H1 (cell line): ENCODE data around the gene MCM3AP. TPM values are rescaled to one million over a fixed set of nuclear protein-coding genes. Genes with fewer than 3 reads are reported as not detected.

ENCODE experiments used
- CTCF ChIA-PET: fragments of 300-600 bp; sonication (Branson Sonifier 250); formaldehyde crosslinking; loops from one replicate; lab custom pipeline; 2021; ENCODE audit not compliant: partially characterized antibody; lab: Charles Lee
- POLR2A ChIA-PET: fragments of 300-600 bp; sonication (Branson Sonifier 250); formaldehyde crosslinking; loops from one replicate; lab custom pipeline; 2021; ENCODE audit warnings: inconsistent platforms; ENCODE audit not compliant: partially characterized antibody; lab: Charles Lee
- DNase-seq, 2 experiments: peaks; one replicate each; pipeline versions ENCODE4 v3.0.0 to v3.0.0-alpha.2; 2010 to 2022; ENCODE audit warnings: low spot score in 2 of 2, low read depth in 1 of 2, mixed read lengths in 1 of 2
- FAIRE-seq: peaks from 2 replicates; lab custom pipeline; 2011; peaks lifted over from hg19 to GRCh38; lab: Jason Lieb, UNC
- H2AFZ ChIP-seq: 2 replicates; pipeline ENCODE4 v1.8.1; 2012; ENCODE audit warnings: low read length, inconsistent platforms
- H2AK5ac ChIP-seq: 2 replicates; pipeline ENCODE4 v1.6.1; 2013; ENCODE audit warnings: low read depth, low read length
- H2BK120ac ChIP-seq: replicated peaks from 2 replicates; pipeline ENCODE3; 2013; ENCODE audit warnings: low read depth, low read length, inconsistent platforms
- H2BK12ac ChIP-seq: 2 replicates; pipeline ENCODE4 v1.6.1; 2013; ENCODE audit warnings: low read depth, low read length
- H2BK15ac ChIP-seq: 2 replicates; pipeline ENCODE4 v1.6.1; 2013; ENCODE audit warnings: low read length
- H2BK20ac ChIP-seq: 2 replicates; pipeline ENCODE4 v1.6.1; 2013; ENCODE audit warnings: low read length
- H2BK5ac ChIP-seq: 2 replicates; pipeline ENCODE4 v1.6.1; 2013; ENCODE audit warnings: low read depth, low read length
- H3K14ac ChIP-seq: 2 replicates; pipeline ENCODE4 v1.6.1; 2013; ENCODE audit warnings: inconsistent platforms; ENCODE audit not compliant: insufficient read length
- H3K18ac ChIP-seq: 2 replicates; pipeline ENCODE4 v1.6.1; 2013; ENCODE audit warnings: low read length; ENCODE audit errors: extremely low read depth
- H3K23ac ChIP-seq: 2 replicates; pipeline ENCODE4 v1.6.1; 2013; ENCODE audit warnings: inconsistent platforms; ENCODE audit not compliant: insufficient read length
- H3K23me2 ChIP-seq: 2 replicates; pipeline ENCODE4 v1.6.1; 2013; ENCODE audit warnings: low read depth, low read length
- H3K27ac ChIP-seq: 2 replicates; pipeline ENCODE4 v1.6.1; 2011; ENCODE audit warnings: low read depth, low read length, inconsistent platforms
- H3K27me3 ChIP-seq, 4 experiments: replicated peaks in 1 of 4; 1 replicate in 1 of 4; 2 replicates in 3 of 4; pipeline versions ENCODE4 v1.6.1 to v1.8.1; 2011 to 2013; ENCODE audit warnings: low read length in 3 of 4, mild to moderate bottlenecking in 3 of 4, inconsistent platforms in 2 of 4, mixed read lengths in 2 of 4, moderate library complexity in 1 of 4; ENCODE audit not compliant: control insufficient read depth in 3 of 4, insufficient read depth in 3 of 4; ENCODE audit errors: extremely low read depth in 1 of 4
- H3K36me3 ChIP-seq, 4 experiments: 2 replicates each; pipeline versions ENCODE4 v1.6.1 to v1.8.1; 2011 to 2013; ENCODE audit warnings: mild to moderate bottlenecking in 4 of 4, low read length in 3 of 4, moderate library complexity in 2 of 4, control low read depth in 1 of 4, inconsistent platforms in 1 of 4; ENCODE audit not compliant: insufficient read depth in 4 of 4, control insufficient read depth in 2 of 4
- H3K4ac ChIP-seq: replicated peaks from 2 replicates; pipeline ENCODE3; 2013; ENCODE audit warnings: low read length, low read depth, mixed read lengths, inconsistent platforms; ENCODE audit not compliant: insufficient read length
- H3K4me1 ChIP-seq, 4 experiments: replicated peaks in 1 of 4; 1 replicate in 1 of 4; 2 replicates in 3 of 4; pipeline versions ENCODE4 v1.6.1 to v1.8.1; 2011 to 2013; ENCODE audit warnings: low read length in 3 of 4, inconsistent platforms in 2 of 4, mixed read lengths in 1 of 4; ENCODE audit not compliant: insufficient read depth in 4 of 4, control insufficient read depth in 3 of 4
- H3K4me2 ChIP-seq, 2 experiments: 2 replicates each; pipeline versions ENCODE4 v1.6.1 to v1.8.1; 2011 to 2013; ENCODE audit warnings: low read depth in 2 of 2, low read length in 2 of 2, control low read depth in 1 of 2, inconsistent platforms in 1 of 2, mild to moderate bottlenecking in 1 of 2; ENCODE audit not compliant: insufficient read depth in 1 of 2
- H3K4me3 ChIP-seq, 4 experiments: fragments of 200-600, 300-600 bp in 1 of 4; sonication (generic), shearing (Covaris generic), sonication (Bioruptor Twin) in 1 of 4; 2 replicates each; pipeline versions ENCODE4 v1.5.1 to v1.8.1; 2011 to 2016; ENCODE audit warnings: low read length in 4 of 4, low read depth in 3 of 4, control low read depth in 2 of 4, inconsistent platforms in 2 of 4, mild to moderate bottlenecking in 2 of 4, mixed read lengths in 1 of 4, moderate library complexity in 1 of 4; ENCODE audit not compliant: insufficient read depth in 2 of 4; ENCODE audit errors: extremely low read depth in 1 of 4
- H3K56ac ChIP-seq: replicated peaks from 2 replicates; pipeline ENCODE3; 2013; ENCODE audit warnings: low read depth, mild to moderate bottlenecking, mixed read lengths, low read length, inconsistent platforms; ENCODE audit not compliant: insufficient read length
- H3K79me1 ChIP-seq: 2 replicates; pipeline ENCODE4 v1.6.1; 2013; ENCODE audit warnings: low read depth, low read length, control low read depth
- H3K79me2 ChIP-seq, 2 experiments: 2 replicates each; pipeline versions ENCODE4 v1.6.1 to v1.8.1; 2012 to 2013; ENCODE audit warnings: low read length in 2 of 2, mild to moderate bottlenecking in 2 of 2, inconsistent platforms in 1 of 2; ENCODE audit not compliant: insufficient read depth in 2 of 2, control insufficient read depth in 1 of 2
- H3K9ac ChIP-seq, 4 experiments: replicated peaks in 1 of 4; 1 replicate in 1 of 4; 2 replicates in 3 of 4; pipeline versions ENCODE4 v1.6.1 to v1.8.1; 2011 to 2013; ENCODE audit warnings: low read depth in 3 of 4, low read length in 3 of 4, control low read depth in 2 of 4, mild to moderate bottlenecking in 2 of 4, moderate library complexity in 2 of 4, inconsistent platforms in 1 of 4; ENCODE audit errors: extremely low read depth in 1 of 4
- H3K9me3 ChIP-seq, 2 experiments: 2 replicates each; pipeline versions ENCODE4 v1.6.1 to v1.8.1; 2012 to 2013; ENCODE audit warnings: mild to moderate bottlenecking in 2 of 2, moderate library complexity in 2 of 2, control low read depth in 1 of 2, inconsistent platforms in 1 of 2, low read depth in 1 of 2, low read length in 1 of 2, mixed read lengths in 1 of 2; ENCODE audit not compliant: insufficient read depth in 2 of 2
- H4K20me1 ChIP-seq, 2 experiments: replicated peaks in 1 of 2; 2 replicates each; pipeline versions ENCODE3 to v1.8.1; 2011 to 2013; ENCODE audit warnings: inconsistent platforms in 2 of 2, low read length in 2 of 2, mild to moderate bottlenecking in 1 of 2; ENCODE audit not compliant: insufficient read depth in 2 of 2, control insufficient read depth in 1 of 2
- H4K5ac ChIP-seq: 2 replicates; pipeline ENCODE4 v1.6.1; 2013; ENCODE audit warnings: low read length, low read depth, mixed read lengths, inconsistent platforms; ENCODE audit not compliant: insufficient read length
- H4K8ac ChIP-seq: 2 replicates; pipeline ENCODE4 v1.8.0; 2013; ENCODE audit warnings: mild to moderate bottlenecking, moderate library complexity, low read length, inconsistent platforms; ENCODE audit not compliant: insufficient read depth; ENCODE audit errors: extremely low read depth
- H4K91ac ChIP-seq: replicated peaks from 2 replicates; pipeline ENCODE3; 2013; ENCODE audit warnings: low read length, mixed read lengths, inconsistent platforms; ENCODE audit not compliant: insufficient read length
- CHD1 ChIP-seq: IDR thresholded peaks from 2 replicates; pipeline ENCODE4 v1.6.1; 2012; ENCODE audit warnings: low read depth, low read length, improper control_type of control experiment
- CREB1 ChIP-seq: IDR thresholded peaks from 2 replicates; pipeline ENCODE4 v1.6.1; 2012; ENCODE audit warnings: inconsistent platforms
- CTBP2 ChIP-seq: IDR thresholded peaks from 2 replicates; pipeline ENCODE4 v1.7.0; 2011; ENCODE audit warnings: borderline replicate concordance, mild to moderate bottlenecking, moderate library complexity, mixed read lengths, low read length; ENCODE audit not compliant: insufficient read depth, insufficient read length
- E2F6 ChIP-seq: IDR thresholded peaks from 2 replicates; pipeline ENCODE4 v1.6.1; 2012; ENCODE audit warnings: inconsistent platforms
- FOSL1 ChIP-seq: IDR thresholded peaks from 2 replicates; pipeline ENCODE4 v1.6.1; 2011; ENCODE audit warnings: mild to moderate bottlenecking, low read depth, low read length, moderate library complexity; ENCODE audit not compliant: insufficient read depth
- JUND ChIP-seq: IDR thresholded peaks from 2 replicates; pipeline ENCODE4 v1.6.1; 2011; ENCODE audit warnings: mild to moderate bottlenecking, improper control_type of control experiment, low read length
- KDM1A ChIP-seq: fragments of 200-600, 300-600 bp; sonication (generic); IDR thresholded peaks from 2 replicates; pipeline ENCODE4 v1.7.1; 2016; ENCODE audit warnings: mild to moderate bottlenecking, low read length, borderline replicate concordance
- MAFK ChIP-seq: IDR thresholded peaks from 2 replicates; pipeline ENCODE4 v1.6.1; 2012; ENCODE audit warnings: low read depth, mild to moderate bottlenecking, improper control_type of control experiment, low read length
- RNF2 ChIP-seq: fragments of 200-900, 300-1000 bp; sonication (generic); IDR thresholded peaks from 2 replicates; pipeline ENCODE4 v1.7.1; 2016; ENCODE audit warnings: borderline replicate concordance, low read depth, mild to moderate bottlenecking, antibody characterized with exemption, low read length; ENCODE audit not compliant: poor library complexity, severe bottlenecking; ENCODE audit errors: missing control alignments
- RXRA ChIP-seq: IDR thresholded peaks from 2 replicates; pipeline ENCODE4 v1.6.1; 2011; ENCODE audit warnings: low read depth, mild to moderate bottlenecking, low read length, moderate library complexity; ENCODE audit not compliant: insufficient read depth
- SIRT6 ChIP-seq: IDR thresholded peaks from one replicate; pipeline ENCODE4 v1.7.1; 2012; ENCODE audit warnings: low read length, inconsistent platforms
- SRF ChIP-seq: IDR thresholded peaks from 2 replicates; pipeline ENCODE4 v1.6.1; 2011; ENCODE audit warnings: mild to moderate bottlenecking, low read depth, low read length, moderate library complexity
- USF2 ChIP-seq: IDR thresholded peaks from 2 replicates; pipeline ENCODE4 v1.6.1; 2011; ENCODE audit warnings: low read length, improper control_type of control experiment
- WGBS, 2 experiments: shearing (Covaris generic) in 1 of 2; methylation state at CpG; one replicate each; pipeline versions ENCODE4 v1.1.6 to v1.1.7; 2013 to 2015; ENCODE audit warnings: low lambda C conversion rate in 2 of 2, mixed read lengths in 2 of 2, inconsistent platforms in 1 of 2, low coverage in 1 of 2, missing lambda C conversion rate in 1 of 2; ENCODE audit not compliant: insufficient replicate concordance in 2 of 2, insufficient coverage in 1 of 2, insufficient read length in 1 of 2; ENCODE audit errors: extremely low coverage in 1 of 2, missing lambda C conversion rate in 1 of 2; 5-methylcytosine and 5-hydroxymethylcytosine counted together
- polyA plus RNA-seq, 7 experiments: library from polyadenylated mRNA; depleted of rRNA in 3 of 7; stranded (reverse) in 5 of 7; unstranded in 2 of 7; fragments of >200 nt in 5 of 7; fragments of 200-250 nt in 2 of 7; gene quantifications; 1 replicate in 5 of 7; 2 replicates in 1 of 7; 4 replicates in 1 of 7; pipeline versions ENCODE4 v1.2.1 to v1.2.3, GENCODE V29; 2011 to 2013; ENCODE audit warnings: missing spikeins in 2 of 7, mixed read lengths in 2 of 7
- total RNA-seq: library from RNA; stranded (reverse); fragmentation: NEBNext Ultra II Directional; extraction: Animal tissue kit (Norgen Biotek cat#: 25700); gene quantifications from 2 replicates; pipeline ENCODE4 v1.2.1, GENCODE V29; 2021

Gene MCM3AP
- total and polyA plus RNA-seq, 2 of the 8 experiments (the other 6 are each of a cell fraction or from before 2014, with no cell fraction given) = 37.2 to 119 TPM

- Histone ChIP-seq H3K27me3 (no peaks in the 10 kb centered on the region), H4K20me1 (peaks cover 2 to 13% of the 10 kb centered on the region in 2 experiments), H2BK120ac (no peak overlapping the region), H3K36me3 (peaks cover 10 to 45% (median 27%) of the 10 kb centered on the region in 4 experiments; a peak in 7 of 8 replicates), H3K9ac (no peak overlapping the region), H3K4me1 (no peaks in the 10 kb centered on the region), H2BK12ac (no peak overlapping the region), H3K23ac (no peak overlapping the region), H4K5ac (no peak overlapping the region), H3K4ac (no peak overlapping the region), H3K79me1 (no peaks in the 10 kb centered on the region), H2AK5ac (no peak overlapping the region), H2BK20ac (no peak overlapping the region), H2BK15ac (no peak overlapping the region), H3K9me3 (no peaks in the 10 kb centered on the region), H4K8ac (no peak overlapping the region), H2BK5ac (no peak overlapping the region), H3K14ac (no peak overlapping the region), H3K4me2 (no peak overlapping the region), H4K91ac (no peak overlapping the region), H3K27ac (no peak overlapping the region), H3K79me2 (no peaks in the 10 kb centered on the region), H2AFZ (no peak overlapping the region), H3K56ac (no peak overlapping the region), H3K23me2 (no peaks in the 10 kb centered on the region), H3K18ac (no peak overlapping the region), H3K4me3 (no peak overlapping the region)
- DNase-seq (no peak), FAIRE-seq (no peak)
- 96% methylated on average over 18 of the region's 18 CpGs; no CpG with 5 or more reads in 1 of the 2 experiments for WGBS, 2 experiments
- ChIA-PET CTCF (no interaction called here), POLR2A (no interaction called here)
- TF ChIP-seq CHD1 (no peak), CREB1 (no peak), MAFK (no peak), JUND (no peak), RNF2 (no peak), FOSL1 (no peak), KDM1A (no peak), SIRT6 (no peak), E2F6 (no peak), RXRA (no peak), SRF (no peak), USF2 (no peak), CTBP2 (no peak)
Observed at GRCh38 chr21:46205166-46205565, 80.2 kb downstream of the MCM3AP start.
